B cell (primary cell): ENCODE data around the gene SLC23A3. TPM values are rescaled to one million over a fixed set of nuclear protein-coding genes. Genes with fewer than 3 reads are reported as not detected.

Experiments used
- ATAC-seq: fragments of 200-7000 bp; cut with Tn5 transposase; one replicate; pipeline ENCODE4 v1.10.0; 2021; ENCODE audit warnings: low read depth, mild to moderate bottlenecking, moderate number of reproducible peaks, moderate library complexity
- CTCF ChIA-PET: fragments of 350-600 bp; sonication (Branson Sonifier 250); formaldehyde crosslinking; loops from one replicate; lab custom pipeline; 2021; ENCODE audit warnings: antibody characterized with exemption, inconsistent platforms; lab: Charles Lee
- POLR2A ChIA-PET: fragments of 350-600 bp; sonication (Branson Sonifier 250); formaldehyde crosslinking; loops from one replicate; lab custom pipeline; 2021; ENCODE audit warnings: antibody characterized with exemption; lab: Charles Lee
- DNase-seq: peaks from one replicate; pipeline ENCODE4 v3.0.0; 2013
- H2AFZ ChIP-seq: 2 replicates; pipeline ENCODE4 v1.6.1; 2012; ENCODE audit warnings: mild to moderate bottlenecking, low read depth, low read length; ENCODE audit not compliant: insufficient read depth, poor library complexity, severe bottlenecking
- H3K27ac ChIP-seq, 2 donors: 1 replicate in 1 of 2; 2 replicates in 1 of 2; pipeline ENCODE4 v1.5.1; 2012 to 2013; ENCODE audit warnings: low read length in 2 of 2, mild to moderate bottlenecking in 2 of 2, moderate library complexity in 1 of 2
- H3K27me3 ChIP-seq, 4 experiments: fragments of 200-600 bp in 1 of 4; sonication (generic) in 1 of 4; replicated peaks in 1 of 4; 1 replicate in 2 of 4; 2 replicates in 2 of 4; pipeline versions ENCODE4 v1.6.1 to v1.7.0; 2013 to 2016; ENCODE audit warnings: low read length in 3 of 4, mild to moderate bottlenecking in 2 of 4, mixed read lengths in 1 of 4, moderate library complexity in 1 of 4; ENCODE audit not compliant: insufficient read depth in 4 of 4, control insufficient read depth in 3 of 4; ENCODE audit errors: control extremely low read depth in 1 of 4
- H3K36me3 ChIP-seq, 2 experiments: replicated peaks in 1 of 2; 1 replicate in 1 of 2; 2 replicates in 1 of 2; pipeline versions ENCODE4 v1.6.1 to v1.7.1; 2013; ENCODE audit warnings: low read length in 1 of 2; ENCODE audit not compliant: insufficient read depth in 2 of 2, control insufficient read depth in 1 of 2; ENCODE audit errors: control extremely low read depth in 1 of 2, extremely low read depth in 1 of 2
- H3K4me1 ChIP-seq, 2 donors: fragments of 200-600 bp in 1 of 2; sonication (generic) in 1 of 2; 1 replicate in 1 of 2; 2 replicates in 1 of 2; pipeline versions ENCODE4 v1.5.1 to v1.6.1; 2013 to 2017; ENCODE audit warnings: low read length in 2 of 2; ENCODE audit not compliant: control insufficient read depth in 2 of 2, insufficient read depth in 2 of 2
- H3K4me2 ChIP-seq: replicated peaks from 2 replicates; pipeline ENCODE3; 2012; ENCODE audit warnings: mild to moderate bottlenecking, low read depth, low read length; ENCODE audit not compliant: poor library complexity, severe bottlenecking
- H3K4me3 ChIP-seq, 5 experiments: fragments of 200-600 bp in 1 of 5; sonication (generic) in 1 of 5; 1 replicate in 3 of 5; 2 replicates in 2 of 5; pipeline versions ENCODE4 v1.5.1 to v1.7.0; 2011 to 2016; ENCODE audit warnings: low read length in 4 of 5, mild to moderate bottlenecking in 4 of 5, low read depth in 2 of 5, control low read depth in 1 of 5, moderate library complexity in 1 of 5; ENCODE audit not compliant: insufficient read depth in 1 of 5; ENCODE audit errors: control extremely low read depth in 1 of 5, extremely low read depth in 1 of 5
- H3K79me2 ChIP-seq: fragments of 200-600 bp; sonication (generic); one replicate; pipeline ENCODE4 v1.6.0; 2016; ENCODE audit warnings: low read length; ENCODE audit not compliant: control insufficient read depth, insufficient read depth
- H3K9ac ChIP-seq: fragments of 200-600 bp; sonication (generic); 2 replicates; pipeline ENCODE4 v1.6.1; 2017; ENCODE audit warnings: mild to moderate bottlenecking, low read length, moderate library complexity
- H3K9me3 ChIP-seq, 3 donors: one replicate each; pipeline versions ENCODE4 v1.6.1 to v1.7.1; 2013; ENCODE audit warnings: low read length in 2 of 3; ENCODE audit not compliant: control insufficient read depth in 2 of 3, insufficient read depth in 1 of 3; ENCODE audit errors: control extremely low read depth in 1 of 3
- H4K20me1 ChIP-seq: 2 replicates; pipeline ENCODE4 v1.6.0; 2012; ENCODE audit warnings: mild to moderate bottlenecking, low read length; ENCODE audit not compliant: insufficient read depth, control insufficient read depth, poor library complexity, severe bottlenecking
- H3K27ac Mint-ChIP-seq: one replicate; pipeline ENCODE4 v1.8.0; 2021; ENCODE audit warnings: mixed read lengths
- H3K27me3 Mint-ChIP-seq: one replicate; pipeline ENCODE4 v1.8.0; 2021; ENCODE audit warnings: mixed read lengths
- H3K4me1 Mint-ChIP-seq: one replicate; pipeline ENCODE4 v1.8.0; 2021; ENCODE audit warnings: mixed read lengths
- H3K4me3 Mint-ChIP-seq: one replicate; pipeline ENCODE4 v1.8.0; 2021; ENCODE audit warnings: mixed read lengths
- H3K9me3 Mint-ChIP-seq: one replicate; pipeline ENCODE4 v1.8.0; 2022; ENCODE audit warnings: mixed read lengths; ENCODE audit not compliant: insufficient read depth
- EZH2 ChIP-seq: IDR thresholded peaks from 2 replicates; pipeline ENCODE4 v1.6.1; 2012; ENCODE audit warnings: borderline replicate concordance, low read depth, mild to moderate bottlenecking, moderate library complexity, low read length; ENCODE audit not compliant: insufficient read depth, poor library complexity, severe bottlenecking
- WGBS: methylation state at CpG from one replicate; pipeline ENCODE4 v1.1.5; 2013; ENCODE audit warnings: missing lambda C conversion rate; ENCODE audit not compliant: insufficient coverage; 5-methylcytosine and 5-hydroxymethylcytosine counted together
- intact Hi-C: fragments of 100-400 bp; cut with micrococcal nuclease; formaldehyde crosslinking; loops from one replicate; pipeline ENCODE4 v1.10.0; 2022
- polyA plus RNA-seq: library from polyadenylated mRNA; depleted of rRNA; stranded (reverse); fragments of >200 nt; gene quantifications from 2 replicates; pipeline ENCODE4 v1.2.3, GENCODE V29; 2012
- total RNA-seq, 2 donors: library from RNA; stranded (reverse); fragments of 120-200 nt in 1 of 2; gene quantifications; 1 replicate in 1 of 2; 2 replicates in 1 of 2; pipeline versions ENCODE4 v1.2.3 to v1.2.4, GENCODE V29; 2013 to 2022
- TF ChIP-seq, protein P1 (sequence below): fragments of 200-600 bp; IDR thresholded peaks from one replicate; pipeline ENCODE4 v1.8.0; 2022; ENCODE audit warnings: antibody characterized with exemption, mild to moderate bottlenecking

SLC23A3 gene
- total and polyA plus RNA-seq, 2 donors (not counting 1 experiment from before 2014, with no cell fraction given): 2.4 to 15.2 TPM

- Histone ChIP-seq H3K9me3 (no peaks in the 10 kb centered on the region), H4K20me1 (peaks cover 59% of the 10 kb centered on the region), H3K4me1 (no peaks in the 10 kb centered on the region), H3K4me3 (no peak overlapping the region), H3K27ac (no peak overlapping the region), H3K36me3 (peaks cover 3 to 16% of the 10 kb centered on the region in 2 experiments), H2AFZ (no peak overlapping the region), H3K79me2 (peaks cover 11% of the 10 kb centered on the region), H3K27me3 (no peaks in the 10 kb centered on the region), H3K4me2 (no peak overlapping the region), H3K9ac (no peak overlapping the region)
- intact Hi-C loops: no loop called here
- Mint-ChIP-seq H3K9me3 (no peaks in the 10 kb centered on the region), H3K27ac (no peak overlapping the region), H3K4me1 (peaks cover 2% of the 10 kb centered on the region), H3K4me3 (no peak overlapping the region), H3K27me3 (no peaks in the 10 kb centered on the region)
- TF ChIP-seq EZH2: no peak
- TF ChIP-seq, protein P1, sequence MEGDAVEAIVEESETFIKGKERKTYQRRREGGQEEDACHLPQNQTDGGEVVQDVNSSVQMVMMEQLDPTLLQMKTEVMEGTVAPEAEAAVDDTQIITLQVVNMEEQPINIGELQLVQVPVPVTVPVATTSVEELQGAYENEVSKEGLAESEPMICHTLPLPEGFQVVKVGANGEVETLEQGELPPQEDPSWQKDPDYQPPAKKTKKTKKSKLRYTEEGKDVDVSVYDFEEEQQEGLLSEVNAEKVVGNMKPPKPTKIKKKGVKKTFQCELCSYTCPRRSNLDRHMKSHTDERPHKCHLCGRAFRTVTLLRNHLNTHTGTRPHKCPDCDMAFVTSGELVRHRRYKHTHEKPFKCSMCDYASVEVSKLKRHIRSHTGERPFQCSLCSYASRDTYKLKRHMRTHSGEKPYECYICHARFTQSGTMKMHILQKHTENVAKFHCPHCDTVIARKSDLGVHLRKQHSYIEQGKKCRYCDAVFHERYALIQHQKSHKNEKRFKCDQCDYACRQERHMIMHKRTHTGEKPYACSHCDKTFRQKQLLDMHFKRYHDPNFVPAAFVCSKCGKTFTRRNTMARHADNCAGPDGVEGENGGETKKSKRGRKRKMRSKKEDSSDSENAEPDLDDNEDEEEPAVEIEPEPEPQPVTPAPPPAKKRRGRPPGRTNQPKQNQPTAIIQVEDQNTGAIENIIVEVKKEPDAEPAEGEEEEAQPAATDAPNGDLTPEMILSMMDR: no peak
- ATAC-seq (no peak), DNase-seq (no peak)
- WGBS: 100% methylated on average over 2 of the region's 5 CpGs
- POLR2A ChIA-PET: no interaction called here
- CTCF ChIA-PET: interaction anchor here (0.6 to 5.0 kb wide), 11 partner anchors 19 to 173 kb away, joined by 3 to 75 read pairs (median 4); no protein-coding TSS in a partner anchor
These were observed 47.4 kb downstream of the SLC23A3 start for GRCh38 chr2:219122202-219122980.

- Mint-ChIP-seq H3K4me3 (no peak overlapping the region), H3K9me3 (no peaks in the 10 kb centered on the region), H3K27ac (no peak overlapping the region), H3K27me3 (no peaks in the 10 kb centered on the region), H3K4me1 (peaks cover 2% of the 10 kb centered on the region)
- Histone ChIP-seq H3K27me3 (no peaks in the 10 kb centered on the region), H3K4me2 (no peak overlapping the region), H3K4me1 (no peaks in the 10 kb centered on the region), H3K36me3 (peaks cover 3 to 19% of the 10 kb centered on the region in 2 experiments), H3K4me3 (no peak overlapping the region), H3K9ac (no peak overlapping the region), H2AFZ (no peak overlapping the region), H3K9me3 (no peaks in the 10 kb centered on the region), H3K27ac (no peak overlapping the region), H3K79me2 (peaks cover 17% of the 10 kb centered on the region), H4K20me1 (peaks cover 61% of the 10 kb centered on the region)
- DNase-seq: no peak
- CTCF ChIA-PET: interaction anchor here (0.6 to 5.0 kb wide), 28 partner anchors 9 to 270 kb away, joined by 3 to 75 read pairs (median 4); no protein-coding TSS in a partner anchor
- no peak for ATAC-seq
- no peak for TF ChIP-seq EZH2
- TF ChIP-seq, protein P1: no peak
- intact Hi-C loops: no loop called here
- POLR2A ChIA-PET: no interaction called here
These were observed 49.7 kb downstream of the SLC23A3 start for GRCh38 chr2:219120082-219120481.
